Tibial nerve (tissue), 4 donors: Measurements from ENCODE around the gene UGT1A9. TPM values are rescaled to one million over a fixed set of nuclear protein-coding genes. Genes with fewer than 3 reads are reported as not detected.

ENCODE experiments used
- DNase-seq, 2 donors: peaks; one replicate each; pipeline ENCODE4 v3.0.0-alpha.2; 2019; ENCODE audit warnings: low spot score in 2 of 2
- H3K27ac ChIP-seq, 4 donors: fragments of 200-600 bp; sonication (generic) in 3 of 4; one replicate each; pipeline ENCODE4 v1.5.1; 2017 to 2019; ENCODE audit warnings: mild to moderate bottlenecking in 1 of 4
- H3K27me3 ChIP-seq, 2 donors: fragments of 200-600 bp; sonication (generic) in 1 of 2; one replicate each; pipeline versions ENCODE4 v1.5.1 to v1.6.0; 2017 to 2019
- H3K36me3 ChIP-seq, 3 donors: fragments of 200-600 bp; sonication (generic); one replicate each; pipeline ENCODE4 v1.5.1; 2018 to 2019
- H3K4me1 ChIP-seq, 4 donors: fragments of 200-600 bp; sonication (generic) in 3 of 4; one replicate each; pipeline ENCODE4 v1.5.1; 2017 to 2019
- H3K4me3 ChIP-seq, 4 donors: fragments of 200-600 bp; sonication (generic) in 3 of 4; one replicate each; pipeline ENCODE4 v1.5.1; 2017 to 2019; ENCODE audit warnings: mild to moderate bottlenecking in 1 of 4, moderate library complexity in 1 of 4
- H3K9me3 ChIP-seq, 4 donors: fragments of 200-600 bp; sonication (generic) in 3 of 4; one replicate each; pipeline ENCODE4 v1.5.1; 2017 to 2019
- CTCF ChIP-seq, 5 experiments: fragments of 200-600 bp in 3 of 5; fragments of 450-650 bp in 2 of 5; sonication (generic) in 3 of 5; IDR thresholded peaks; one replicate each; pipeline ENCODE4 v1.5.1; 2016 to 2019; ENCODE audit warnings: antibody characterized with exemption in 5 of 5, mild to moderate bottlenecking in 3 of 5, moderate library complexity in 2 of 5
- EP300 ChIP-seq, 2 donors: sonication (generic); formaldehyde crosslinking; IDR thresholded peaks; one replicate each; pipeline ENCODE4 v1.6.1; 2017; ENCODE audit warnings: antibody characterized with exemption in 2 of 2, mild to moderate bottlenecking in 1 of 2
- POLR2A ChIP-seq, 2 donors: fragments of 450-650 bp; IDR thresholded peaks; one replicate each; pipeline ENCODE4 v1.6.1; 2017; ENCODE audit warnings: antibody characterized with exemption in 2 of 2, mild to moderate bottlenecking in 2 of 2, moderate library complexity in 2 of 2
- WGBS, 2 donors: methylation state at CpG; one replicate each; pipeline ENCODE4 v1.1.5; 2018; 5-methylcytosine and 5-hydroxymethylcytosine counted together
- total RNA-seq, 4 donors: library from RNA; depleted of rRNA; stranded (reverse); fragments of >200 nt; gene quantifications; one replicate each; pipeline ENCODE4 v1.1.0, GENCODE V29; 2016

The UGT1A9 gene
- total RNA-seq, 4 donors from 2014 or later = not detected

GRCh38 chr2:233766416-233766815 is 94.7 kb downstream of the UGT1A9 start:
- DNase-seq = no peak
- H3K4me1 ChIP-seq = no peaks in the 10 kb centered on the region
- H3K9me3 ChIP-seq = no peaks in the 10 kb centered on the region
- no peak overlapping the region for H3K4me3 ChIP-seq
- no peak overlapping the region for H3K27ac ChIP-seq
- 80 to 84% methylated on average over 4 of the region's 4 CpGs for WGBS, 2 donors
- no peaks in the 10 kb centered on the region for H3K36me3 ChIP-seq
- TF ChIP-seq CTCF (IDR thresholded peaks at IDR 0.05) = no peak
- TF ChIP-seq EP300 (IDR thresholded peaks at IDR 0.05) = no peak
- H3K27me3 ChIP-seq = no peaks in the 10 kb centered on the region

- Histone ChIP-seq H3K36me3 (no peaks in the 10 kb centered on the region), H3K9me3 (no peaks in the 10 kb centered on the region), H3K4me1 (no peaks in the 10 kb centered on the region), H3K4me3 (no peak overlapping the region), H3K27me3 (no peaks in the 10 kb centered on the region), H3K27ac (no peak overlapping the region)
- 76 to 77% methylated on average over 4 of the region's 4 CpGs for WGBS, 2 donors
- no peak for DNase-seq
- TF ChIP-seq CTCF (IDR thresholded peaks at IDR 0.05) (no peak), EP300 (IDR thresholded peaks at IDR 0.05) (no peak)
These were observed 96.4 kb downstream of the UGT1A9 start for GRCh38 chr2:233768076-233768475.

GRCh38 chr2:233769260-233769659 is 97.6 kb downstream of the UGT1A9 start:
- Histone ChIP-seq H3K4me1 (no peaks in the 10 kb centered on the region), H3K27ac (no peak overlapping the region), H3K9me3 (no peaks in the 10 kb centered on the region), H3K27me3 (no peaks in the 10 kb centered on the region), H3K4me3 (no peak overlapping the region), H3K36me3 (no peaks in the 10 kb centered on the region)
- TF ChIP-seq EP300 (IDR thresholded peaks at IDR 0.05) (no peak), CTCF (IDR thresholded peaks at IDR 0.05) (no peak), POLR2A (IDR thresholded peaks at IDR 0.05) (no peak)
- 89% methylated on average over 9 of the region's 9 CpGs for WGBS, 2 donors
- no peak for DNase-seq

GRCh38 chr2:233772153-233772552 is 100.5 kb downstream of the UGT1A9 start:
- H3K36me3 ChIP-seq = no peaks in the 10 kb centered on the region
- no peak overlapping the region for H3K27ac ChIP-seq
- WGBS, 2 donors = 88 to 90% methylated on average over 16 of the region's 16 CpGs
- H3K9me3 ChIP-seq = peaks cover 0 to 9% (median 0%) of the 10 kb centered on the region in 4 donors
- H3K4me1 ChIP-seq = no peaks in the 10 kb centered on the region
- DNase-seq = no peak
- H3K27me3 ChIP-seq = no peaks in the 10 kb centered on the region
- TF ChIP-seq CTCF (IDR thresholded peaks at IDR 0.05) (no peak), EP300 (IDR thresholded peaks at IDR 0.05) (no peak), POLR2A (IDR thresholded peaks at IDR 0.05) (no peak)
- no peak overlapping the region for H3K4me3 ChIP-seq

- no peaks in the 10 kb centered on the region for H3K36me3 ChIP-seq
- no peak overlapping the region for H3K27ac ChIP-seq
- TF ChIP-seq EP300 (IDR thresholded peaks at IDR 0.05) (no peak), POLR2A (IDR thresholded peaks at IDR 0.05) (no peak), CTCF (IDR thresholded peaks at IDR 0.05) (no peak)
- H3K9me3 ChIP-seq = peaks cover 0 to 9% (median 0%) of the 10 kb centered on the region in 4 donors
- 68 to 78% methylated on average over 5 of the region's 5 CpGs for WGBS, 2 donors
- H3K27me3 ChIP-seq = no peaks in the 10 kb centered on the region
- H3K4me1 ChIP-seq = no peaks in the 10 kb centered on the region
- H3K4me3 ChIP-seq = no peak overlapping the region
- DNase-seq = no peak
These were observed 100.9 kb downstream of the UGT1A9 start for GRCh38 chr2:233772583-233772982.
